ENCODE measurements around the gene BRCC3. TPM values are rescaled to one million over a fixed set of nuclear protein-coding genes. Genes with fewer than 3 reads are reported as not detected.

BRCC3 gene
- total and polyA plus RNA-seq, 11 donors, result 3.6 to 18.7 (median 16.6) TPM

DNA sequence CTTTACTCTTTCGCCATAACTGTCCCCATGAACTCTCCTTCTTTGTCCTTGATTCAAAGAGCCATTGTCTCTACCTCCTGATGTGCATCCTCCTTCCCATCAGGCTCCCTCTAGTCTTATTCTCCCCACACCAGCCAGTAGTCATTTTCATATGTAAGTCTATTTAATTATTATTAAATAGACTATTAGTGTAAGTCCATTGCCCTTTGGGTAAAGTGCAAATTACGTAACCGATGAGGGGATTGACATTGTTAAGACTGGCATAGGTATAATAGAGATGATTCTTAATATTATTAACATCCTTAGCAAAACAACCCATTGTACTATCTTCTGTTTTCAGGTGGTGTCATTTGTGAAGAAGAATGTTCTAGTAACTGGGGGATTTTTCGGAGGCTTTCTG lies 17.1 kb upstream of the BRCC3 start:
- 78 to 92% (median 86%) methylated on average over 4 of the region's 4 CpGs for WGBS, 4 donors
- ATAC-seq, result no peak
- no peak for DNase-seq
- H3K27ac ChIP-seq, result no peak overlapping the region
- intact Hi-C loops (cut with DNase I), result loop anchor here in 1 of 10 donors (2.0 kb wide), 1 partner anchor 69 kb away; no protein-coding TSS in a partner anchor
- H3K36me3 ChIP-seq, result peaks cover 0 to 53% (median 18%) of the 10 kb centered on the region in 9 donors
- H3K4me3 ChIP-seq, result no peak overlapping the region
- TF ChIP-seq, protein P1, sequence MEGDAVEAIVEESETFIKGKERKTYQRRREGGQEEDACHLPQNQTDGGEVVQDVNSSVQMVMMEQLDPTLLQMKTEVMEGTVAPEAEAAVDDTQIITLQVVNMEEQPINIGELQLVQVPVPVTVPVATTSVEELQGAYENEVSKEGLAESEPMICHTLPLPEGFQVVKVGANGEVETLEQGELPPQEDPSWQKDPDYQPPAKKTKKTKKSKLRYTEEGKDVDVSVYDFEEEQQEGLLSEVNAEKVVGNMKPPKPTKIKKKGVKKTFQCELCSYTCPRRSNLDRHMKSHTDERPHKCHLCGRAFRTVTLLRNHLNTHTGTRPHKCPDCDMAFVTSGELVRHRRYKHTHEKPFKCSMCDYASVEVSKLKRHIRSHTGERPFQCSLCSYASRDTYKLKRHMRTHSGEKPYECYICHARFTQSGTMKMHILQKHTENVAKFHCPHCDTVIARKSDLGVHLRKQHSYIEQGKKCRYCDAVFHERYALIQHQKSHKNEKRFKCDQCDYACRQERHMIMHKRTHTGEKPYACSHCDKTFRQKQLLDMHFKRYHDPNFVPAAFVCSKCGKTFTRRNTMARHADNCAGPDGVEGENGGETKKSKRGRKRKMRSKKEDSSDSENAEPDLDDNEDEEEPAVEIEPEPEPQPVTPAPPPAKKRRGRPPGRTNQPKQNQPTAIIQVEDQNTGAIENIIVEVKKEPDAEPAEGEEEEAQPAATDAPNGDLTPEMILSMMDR (IDR thresholded peaks at IDR 0.05), result no peak
- TF ChIP-seq POLR2A (IDR thresholded peaks at IDR 0.05), result no peak
- no peaks in the 10 kb centered on the region for H3K27me3 ChIP-seq
- H3K4me1 ChIP-seq, result peaks cover 0 to 14% (median 5%) of the 10 kb centered on the region in 12 donors
- no peaks in the 10 kb centered on the region for H3K9me3 ChIP-seq

DNA sequence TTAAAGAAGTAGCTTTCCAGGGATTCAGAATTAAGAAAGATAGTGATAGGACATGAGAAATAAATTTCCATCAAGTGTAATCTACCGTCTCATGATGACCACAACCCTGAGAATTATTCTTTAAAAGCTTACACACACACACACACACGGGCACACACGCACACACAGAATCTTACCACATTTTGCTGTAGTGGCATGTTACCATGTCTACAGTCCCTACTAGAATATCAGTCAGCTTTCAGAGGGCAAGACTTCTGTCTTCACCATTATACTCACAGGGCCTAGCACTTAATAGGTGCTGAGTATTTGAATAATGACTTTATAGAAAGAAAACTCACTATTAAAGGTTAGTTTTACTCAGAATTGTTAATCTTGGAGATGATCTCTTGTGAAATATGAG lies 15.8 kb upstream of the BRCC3 start:
- Histone ChIP-seq H3K9me3 (no peaks in the 10 kb centered on the region), H3K4me3 (no peak overlapping the region), H3K27ac (no peak overlapping the region), H3K4me1 (peaks cover 0 to 14% (median 5%) of the 10 kb centered on the region in 12 donors), H3K27me3 (no peaks in the 10 kb centered on the region), H3K36me3 (peaks cover 0 to 60% (median 22%) of the 10 kb centered on the region in 9 donors)
- no peak for DNase-seq
- no peak for TF ChIP-seq POLR2A (IDR thresholded peaks at IDR 0.05)
- TF ChIP-seq, protein P1 (IDR thresholded peaks at IDR 0.05), result no peak
- 79 to 92% (median 86%) methylated on average over 3 of the region's 3 CpGs for WGBS, 4 donors
- ATAC-seq, result no peak
- intact Hi-C loops (cut with DNase I), result loop anchor here in 4 of 10 donors (2.0 to 5.0 kb wide), 2 partner anchors 71 to 73 kb away; no protein-coding TSS in a partner anchor

DNA sequence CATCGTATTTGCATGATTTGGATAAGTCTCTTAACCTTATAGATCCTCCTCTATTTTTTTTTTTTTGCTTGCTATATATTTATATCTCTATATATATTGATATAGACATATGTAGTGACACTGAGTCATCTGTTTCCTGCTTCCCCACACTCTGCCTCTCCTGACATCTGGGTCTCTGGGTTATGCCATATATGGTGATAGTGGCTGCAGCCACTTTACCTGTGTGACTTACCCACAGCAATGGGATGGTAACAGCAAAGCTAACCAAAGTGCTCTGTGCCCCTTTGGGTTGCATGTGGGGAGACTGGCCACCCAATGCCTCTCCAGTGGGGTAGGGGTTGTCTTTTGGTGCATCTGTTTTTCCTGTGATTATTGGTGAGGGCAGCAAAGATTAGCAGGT lies 14.8 kb upstream of the BRCC3 start:
- no peak for TF ChIP-seq POLR2A (IDR thresholded peaks at IDR 0.05)
- TF ChIP-seq, protein P1 (IDR thresholded peaks at IDR 0.05), result no peak
- peaks cover 0 to 62% (median 25%) of the 10 kb centered on the region in 9 donors for H3K36me3 ChIP-seq
- no peak overlapping the region for H3K4me3 ChIP-seq
- H3K27me3 ChIP-seq, result no peaks in the 10 kb centered on the region
- 67 to 90% (median 83%) methylated on average over 1 of the region's 1 CpG for WGBS, 4 donors
- DNase-seq (no peak), ATAC-seq (no peak)
- H3K27ac ChIP-seq, result peak overlapping the region in 1 of 12 donors; percentile 43
- intact Hi-C loops (cut with DNase I), result loop anchor here in 9 of 10 donors (2.0 to 5.0 kb wide), 2 partner anchors 74 to 76 kb away; no protein-coding TSS in a partner anchor
- H3K9me3 ChIP-seq, result no peaks in the 10 kb centered on the region
- peaks cover 0 to 14% (median 5%) of the 10 kb centered on the region in 12 donors for H3K4me1 ChIP-seq

DNA sequence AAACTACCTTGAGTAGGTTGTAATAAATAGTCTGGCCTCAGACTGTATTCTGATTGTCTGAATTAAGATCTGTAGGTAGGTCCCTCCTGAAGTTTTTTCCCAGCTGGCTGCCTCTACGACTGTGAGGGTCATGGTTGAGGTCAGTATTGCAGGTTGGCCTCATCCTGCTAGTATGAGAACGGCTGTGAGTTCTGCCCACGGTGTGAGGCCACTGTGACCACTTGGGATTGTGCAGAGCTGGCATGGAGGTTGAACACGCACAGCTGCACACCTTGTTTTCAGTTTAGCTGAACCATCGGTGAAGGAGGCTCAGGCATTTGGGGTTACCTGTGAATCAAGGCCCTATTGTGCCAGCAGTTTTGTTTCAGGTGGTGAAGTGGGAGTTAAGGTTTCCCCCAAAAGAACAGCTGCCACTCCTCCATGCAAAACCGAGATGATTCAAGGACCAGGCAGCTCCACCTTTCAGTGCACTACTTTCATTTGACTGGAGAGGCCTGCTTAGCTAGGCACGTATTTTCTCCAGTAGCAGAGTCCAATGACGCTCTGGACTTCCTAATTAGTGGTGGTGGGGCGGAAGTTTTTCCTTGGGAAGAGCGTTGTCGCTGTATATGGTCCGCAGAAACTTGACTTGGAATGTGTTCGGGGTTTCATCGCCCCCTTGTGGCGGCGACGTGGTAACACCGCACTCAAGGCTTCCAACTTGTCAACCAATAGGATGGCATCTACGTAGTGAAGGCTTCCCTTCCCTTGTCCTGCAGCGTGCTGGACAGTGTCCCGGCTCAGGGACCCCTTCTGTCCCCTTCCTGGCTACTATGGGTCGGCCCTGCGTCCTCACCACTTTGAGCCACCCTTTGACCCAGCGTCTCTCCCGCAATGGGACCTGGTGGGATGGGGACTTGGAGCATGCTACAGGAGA lies 14.2 kb upstream of the BRCC3 start:
- H3K9me3 ChIP-seq, result no peaks in the 10 kb centered on the region
- intact Hi-C loops (cut with DNase I), result loop anchor here in 9 of 10 donors (2.0 to 5.0 kb wide), 2 partner anchors 75 to 76 kb away; no protein-coding TSS in a partner anchor
- 11 to 22% (median 15%) methylated on average over 23 to 25 of the region's 25 CpGs for WGBS, 4 donors
- H3K4me1 ChIP-seq, result peaks cover 0 to 15% (median 6%) of the 10 kb centered on the region in 12 donors
- H3K4me3 ChIP-seq, result peak overlapping the region in 5 of 12 donors; percentile 12 to 25 (median 18)
- peak; percentile 49 to 75 (median 57) for DNase-seq
- H3K27ac ChIP-seq, result peak overlapping the region in 8 of 12 donors; percentile 4 to 70 (median 42)
- TF ChIP-seq, protein P1 (IDR thresholded peaks at IDR 0.05), result peak; percentile 64 to 82 (median 70)
- TF ChIP-seq POLR2A (IDR thresholded peaks at IDR 0.05), result no peak
- H3K27me3 ChIP-seq, result no peaks in the 10 kb centered on the region
- H3K36me3 ChIP-seq, result peaks cover 0 to 62% (median 19%) of the 10 kb centered on the region in 9 donors
- peak; percentile 72 to 95 (median 88) for ATAC-seq

All from heart left ventricle (tissue), 16 donors.